SU-DHL-6 (cell line): ENCODE data around the gene GAB2.

Source experiments
- EZH2phosphoT487 ChIP-seq: fragments of 200-600 bp; sonication (generic), shearing (Covaris generic); conservative IDR thresholded peaks from 2 replicates; pipeline ENCODE4 v1.6.1; 2018; ENCODE audit warnings: mild to moderate bottlenecking, antibody characterized with exemption, low read length, moderate library complexity, mixed read lengths
- TF ChIP-seq, protein P1 (sequence below): fragments of 200-600 bp; sonication (generic); IDR thresholded peaks from one replicate; pipeline ENCODE4 v1.5.1; 2017; ENCODE audit warnings: antibody characterized with exemption, mild to moderate bottlenecking, low read length, moderate library complexity; ENCODE audit not compliant: insufficient read depth, poor library complexity, severe bottlenecking

DNA sequence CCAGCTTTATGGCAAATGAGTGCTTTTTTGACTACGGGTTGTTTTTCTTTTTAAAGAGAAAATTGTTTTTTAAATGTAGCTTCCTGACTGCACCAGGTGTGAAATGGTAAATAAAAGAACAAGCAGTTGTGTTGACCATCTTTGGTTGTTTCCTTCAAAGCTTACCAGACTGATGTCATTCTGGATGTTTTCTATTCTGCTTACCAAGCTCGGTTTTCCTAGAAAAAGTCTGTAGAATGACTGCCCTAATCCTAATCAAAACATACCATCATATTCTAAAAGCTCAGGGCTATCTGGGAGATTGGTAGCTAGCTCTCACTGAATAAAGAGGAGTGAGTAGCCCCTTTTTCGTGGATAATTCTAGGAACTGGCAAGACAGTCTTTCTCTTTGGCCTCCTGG, 77.7 kb downstream of the GAB2 start:
- TF ChIP-seq, protein P1, sequence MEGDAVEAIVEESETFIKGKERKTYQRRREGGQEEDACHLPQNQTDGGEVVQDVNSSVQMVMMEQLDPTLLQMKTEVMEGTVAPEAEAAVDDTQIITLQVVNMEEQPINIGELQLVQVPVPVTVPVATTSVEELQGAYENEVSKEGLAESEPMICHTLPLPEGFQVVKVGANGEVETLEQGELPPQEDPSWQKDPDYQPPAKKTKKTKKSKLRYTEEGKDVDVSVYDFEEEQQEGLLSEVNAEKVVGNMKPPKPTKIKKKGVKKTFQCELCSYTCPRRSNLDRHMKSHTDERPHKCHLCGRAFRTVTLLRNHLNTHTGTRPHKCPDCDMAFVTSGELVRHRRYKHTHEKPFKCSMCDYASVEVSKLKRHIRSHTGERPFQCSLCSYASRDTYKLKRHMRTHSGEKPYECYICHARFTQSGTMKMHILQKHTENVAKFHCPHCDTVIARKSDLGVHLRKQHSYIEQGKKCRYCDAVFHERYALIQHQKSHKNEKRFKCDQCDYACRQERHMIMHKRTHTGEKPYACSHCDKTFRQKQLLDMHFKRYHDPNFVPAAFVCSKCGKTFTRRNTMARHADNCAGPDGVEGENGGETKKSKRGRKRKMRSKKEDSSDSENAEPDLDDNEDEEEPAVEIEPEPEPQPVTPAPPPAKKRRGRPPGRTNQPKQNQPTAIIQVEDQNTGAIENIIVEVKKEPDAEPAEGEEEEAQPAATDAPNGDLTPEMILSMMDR: no peak
- no peak for TF ChIP-seq EZH2phosphoT487
